Motor neuron (in vitro differentiated cells): ENCODE measurements around the gene PPP1CA. TPM values are rescaled to one million over a fixed set of nuclear protein-coding genes. Genes with fewer than 3 reads are reported as not detected.

ENCODE experiments used
- ATAC-seq, 8 experiments: fragments of 200-7000 bp; cut with Tn5 transposase; replicated peaks in 6 of 8; 2 replicates each; pipeline ENCODE4 v1.8.0; 2021; ENCODE audit warnings: mild to moderate bottlenecking in 8 of 8, moderate library complexity in 8 of 8
- H3K27ac ChIP-seq, 2 donors: fragments of 250-450 bp; sonication (Bioruptor Pico); 2 replicates each; pipeline ENCODE4 v1.9.0; 2021; ENCODE audit warnings: antibody characterized with exemption in 2 of 2, mild to moderate bottlenecking in 2 of 2, moderate library complexity in 1 of 2
- H3K4me1 ChIP-seq, 2 donors: fragments of 250-450 bp; sonication (Bioruptor Pico); replicated peaks in 1 of 2; 2 replicates each; pipeline ENCODE4 v1.6.1; 2021; ENCODE audit warnings: antibody characterized with exemption in 2 of 2, mild to moderate bottlenecking in 2 of 2, moderate library complexity in 1 of 2
- H3K4me3 ChIP-seq, 5 donors: fragments of 250-450 bp; sonication (Bioruptor Pico); 2 replicates each; pipeline ENCODE4 v1.9.0; 2021; ENCODE audit warnings: antibody characterized with exemption in 5 of 5, mild to moderate bottlenecking in 5 of 5, moderate library complexity in 4 of 5
- WGBS, 10 experiments: fragments of 450-650 bp; shearing (Covaris generic); methylation state at CpG; one replicate each; pipeline ENCODE4 v1.0.0; 2022; 5-methylcytosine and 5-hydroxymethylcytosine counted together
- in situ Hi-C, 9 experiments: fragments of 400-800 bp; cut with MboI; loops; one replicate each; pipeline ENCODE4 v1.15.0; 2021; ENCODE audit warnings: low sequenced_read_pairs in 9 of 9, low pct_unique_long_range_greater_than_20kb in 2 of 9; ENCODE audit not compliant: unreplicated experiment in 9 of 9
- total RNA-seq, 8 experiments: library from RNA; unstranded; fragments of 300-600 nt; gene quantifications; 2 replicates each; pipeline versions ENCODE4 v1.2.3 to v1.2.4, GENCODE V29; 2022

PPP1CA gene
- total RNA-seq, 8 experiments from 2014 or later = 60.9 to 162 (median 104) TPM

DNA sequence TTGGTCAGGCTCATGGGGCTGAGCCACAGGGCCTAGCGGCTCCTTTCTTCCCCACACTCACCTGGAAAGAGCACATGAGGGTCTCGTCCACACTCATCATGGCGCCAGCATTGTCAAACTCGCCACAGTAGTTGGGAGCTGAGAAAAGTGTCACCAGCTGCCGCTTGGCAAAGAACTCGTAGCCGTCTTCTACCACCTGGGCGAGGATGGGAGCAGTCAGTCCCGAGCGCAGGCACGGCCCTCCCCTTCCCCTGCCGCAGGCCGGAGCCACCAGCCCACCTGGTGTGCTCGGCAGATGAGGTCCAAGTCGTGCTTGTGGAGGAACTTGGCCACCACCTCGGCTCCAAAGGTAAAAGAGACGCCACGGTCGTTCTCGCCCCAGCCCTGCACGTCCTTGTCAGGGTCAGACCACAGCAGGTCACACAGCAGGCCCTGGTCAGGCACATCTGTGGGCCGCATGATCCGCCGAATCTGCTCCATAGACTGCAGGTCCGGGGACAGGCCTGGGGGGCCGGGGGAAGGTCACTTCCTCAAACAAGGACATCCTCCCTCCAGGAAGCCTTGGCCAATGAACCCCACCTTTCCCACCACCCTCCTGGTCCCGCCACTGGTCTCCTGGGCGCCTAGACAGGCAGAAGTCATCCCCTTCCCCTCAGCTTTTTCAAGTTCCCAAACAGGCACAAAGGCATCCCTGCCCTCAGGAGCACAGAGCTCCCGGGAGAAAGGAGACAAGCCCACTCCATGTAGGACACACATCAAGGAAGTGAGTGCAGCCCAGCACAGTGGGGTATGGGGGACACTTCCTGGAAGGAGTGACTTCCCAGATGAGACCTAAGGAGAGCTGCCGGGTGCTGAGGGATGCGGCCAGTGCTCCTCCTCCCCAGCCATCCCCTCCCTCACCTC is 2.7 kb downstream of the PPP1CA start:
- in situ Hi-C loops = loop anchor here in 1 of 9 experiments (25.0 kb wide), 1 partner anchor 88 kb away; the partner anchor contains the start of gene AIP
- WGBS, 10 experiments = 80 to 100% (median 90%) methylated on average over 2 to 8 of the region's 31 CpGs; no CpG with 5 or more reads in 3 of the 10 experiments
- Histone ChIP-seq H3K4me1 (peaks cover 6 to 11% of the 10 kb centered on the region in 2 donors), H3K4me3 (no peak overlapping the region), H3K27ac (no peak overlapping the region)
- ATAC-seq = no peak

GRCh38 chr11:67397986-67398660 is 3.5 kb downstream of the PPP1CA start:
- no peak for ATAC-seq
- no peak overlapping the region for H3K4me3 ChIP-seq
- 60 to 96% (median 85%) methylated on average over 1 to 6 of the region's 24 CpGs; no CpG with 5 or more reads in 4 of the 10 experiments for WGBS, 10 experiments
- H3K27ac ChIP-seq = no peak overlapping the region
- in situ Hi-C loops = loop anchor here in 1 of 9 experiments (25.0 kb wide), 1 partner anchor 89 kb away; the partner anchor contains the start of gene AIP
- peaks cover 6 to 11% of the 10 kb centered on the region in 2 donors for H3K4me1 ChIP-seq

GRCh38 chr11:67397536-67397935 is 4.1 kb downstream of the PPP1CA start:
- peaks cover 6 to 14% of the 10 kb centered on the region in 2 donors for H3K4me1 ChIP-seq
- ATAC-seq = no peak
- WGBS, 10 experiments = 86 to 100% (median 100%) methylated on average over 1 to 5 of the region's 6 CpGs; no CpG with 5 or more reads in 7 of the 10 experiments
- no peak overlapping the region for H3K27ac ChIP-seq
- in situ Hi-C loops = loop anchor here in 1 of 9 experiments (25.0 kb wide), 1 partner anchor 90 kb away; the partner anchor contains the start of gene AIP
- H3K4me3 ChIP-seq = no peak overlapping the region

- Histone ChIP-seq H3K27ac (no peak overlapping the region), H3K4me3 (no peak overlapping the region), H3K4me1 (peaks cover 6 to 11% of the 10 kb centered on the region in 2 donors)
- 60 to 63% methylated on average over 1 of the region's 13 CpGs; no CpG with 5 or more reads in 8 of the 10 experiments for WGBS, 10 experiments
- no peak for ATAC-seq
- in situ Hi-C loops = loop anchor here in 1 of 9 experiments (25.0 kb wide), 1 partner anchor 91 kb away; the partner anchor contains the start of gene AIP
Measured at GRCh38 chr11:67396587-67397389, 4.9 kb downstream of the PPP1CA start.

DNA sequence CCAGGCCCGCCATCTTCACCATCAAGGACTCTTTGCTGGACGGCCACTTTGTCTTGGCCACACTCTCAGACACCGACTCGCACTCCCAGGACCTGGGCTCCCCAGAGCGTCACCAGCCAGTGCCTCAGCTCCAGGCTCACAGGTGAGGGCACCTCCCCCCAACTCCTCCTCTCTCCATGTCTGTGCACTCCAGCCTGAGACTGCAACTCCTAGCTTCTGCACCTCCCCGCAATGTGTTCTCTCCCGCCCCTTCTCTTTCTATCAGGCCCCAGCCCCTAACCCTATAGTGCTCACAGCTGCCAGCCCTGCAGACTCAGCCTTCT is 5.4 kb downstream of the PPP1CA start:
- in situ Hi-C loops = loop anchor here in 1 of 9 experiments (25.0 kb wide), 1 partner anchor 91 kb away; the partner anchor contains the start of gene AIP
- no peak overlapping the region for H3K4me3 ChIP-seq
- ATAC-seq = no peak
- H3K27ac ChIP-seq = no peak overlapping the region
- H3K4me1 ChIP-seq = peaks cover 6 to 11% of the 10 kb centered on the region in 2 donors
- WGBS, 10 experiments = 80 to 100% (median 83%) methylated on average over 1 to 3 of the region's 7 CpGs; no CpG with 5 or more reads in 7 of the 10 experiments

GRCh38 chr11:67395555-67396258 is 6.0 kb downstream of the PPP1CA start:
- Histone ChIP-seq H3K27ac (no peak overlapping the region), H3K4me1 (peaks cover 10 to 14% of the 10 kb centered on the region in 2 donors), H3K4me3 (no peak overlapping the region)
- peak in 1 of 8 experiments; percentile 9 for ATAC-seq
- in situ Hi-C loops = loop anchor here in 1 of 9 experiments (25.0 kb wide), 1 partner anchor 92 kb away; the partner anchor contains the start of gene AIP
- 77 to 100% (median 95%) methylated on average over 2 to 4 of the region's 19 CpGs; no CpG with 5 or more reads in 5 of the 10 experiments for WGBS, 10 experiments

DNA sequence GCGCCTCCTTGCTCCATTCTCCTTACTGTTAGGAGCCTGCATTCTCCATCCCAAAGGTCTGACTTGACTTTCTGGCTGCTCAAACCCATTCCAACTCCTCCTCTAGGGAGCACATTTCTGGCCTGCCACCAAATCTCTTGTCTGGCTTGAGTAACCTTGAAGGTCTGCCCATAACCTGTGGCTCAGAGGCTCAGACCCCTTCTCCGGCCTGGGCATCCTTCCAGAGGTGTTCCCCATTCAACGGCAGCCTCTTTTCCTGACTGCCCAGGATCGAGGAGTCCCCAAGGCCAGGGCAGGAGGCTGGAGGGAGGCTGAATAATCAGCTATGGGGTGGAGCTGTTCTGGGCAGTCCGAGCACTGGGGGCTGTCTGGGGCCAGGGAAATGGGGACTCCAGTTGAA is 7.7 kb downstream of the PPP1CA start:
- Histone ChIP-seq H3K4me1 (peaks cover 6 to 10% of the 10 kb centered on the region in 2 donors), H3K4me3 (no peak overlapping the region), H3K27ac (no peak overlapping the region)
- 80 to 100% (median 100%) methylated on average over 1 to 2 of the region's 5 CpGs; no CpG with 5 or more reads in 5 of the 10 experiments for WGBS, 10 experiments
- ATAC-seq = no peak
- in situ Hi-C loops = loop anchor here in 1 of 9 experiments (25.0 kb wide), 1 partner anchor 93 kb away; the partner anchor contains the start of gene AIP

GRCh38 chr11:67393437-67393836 is 8.2 kb downstream of the PPP1CA start:
- in situ Hi-C loops = loop anchor here in 1 of 9 experiments (25.0 kb wide), 1 partner anchor 94 kb away; the partner anchor contains the start of gene AIP
- H3K27ac ChIP-seq = no peak overlapping the region

GRCh38 chr11:67392183-67392715 is 9.4 kb downstream of the PPP1CA start:
- Histone ChIP-seq H3K4me3 (peak overlapping the region; percentile 57 to 79 (median 59)), H3K4me1 (peaks cover 6 to 10% of the 10 kb centered on the region in 2 donors), H3K27ac (no peak overlapping the region)
- in situ Hi-C loops = loop anchor here in 1 of 9 experiments (25.0 kb wide), 1 partner anchor 95 kb away; the partner anchor contains the start of gene AIP
- WGBS, 10 experiments = 0 to 50% (median 27%) methylated on average over 1 to 6 of the region's 31 CpGs; no CpG with 5 or more reads in 3 of the 10 experiments
- ATAC-seq = peak; percentile 2 to 22 (median 8)

More at GRCh38 chr11:67393437-67393836, 8.2 kb downstream of the PPP1CA start:
- ATAC-seq = no peak
- Histone ChIP-seq H3K4me1 (peaks cover 6 to 10% of the 10 kb centered on the region in 2 donors), H3K4me3 (no peak overlapping the region)
- 83 to 100% (median 100%) methylated on average over 2 to 8 of the region's 18 CpGs; no CpG with 5 or more reads in 6 of the 10 experiments for WGBS, 10 experiments

GRCh38 chr11:67391304-67392182 is 10.1 kb downstream of the PPP1CA start, which contains the start of gene RAD9A:
Gene RAD9A (plus strand): TSS chr11:67391986. CDS start chr11:67392045, 59 bp downstream.
- 0 to 3% (median 0%) methylated on average over 1 to 23 of the region's 75 CpGs; no CpG with 5 or more reads in 2 of the 10 experiments for WGBS, 10 experiments
- in situ Hi-C loops = loop anchor here in 1 of 9 experiments (25.0 kb wide), 1 partner anchor 96 kb away; the partner anchor contains the start of gene AIP
- Histone ChIP-seq H3K27ac (peak within 1 kb of the TSS; percentile 77 to 90), H3K4me1 (peaks cover 6 to 10% of the 10 kb centered on the region in 2 donors), H3K4me3 (peak within 1 kb of the TSS; percentile 57 to 79 (median 59))
- peak; percentile 69 to 83 (median 76) for ATAC-seq
